HG02678 (cell line): ENCODE results near the gene CHD5.
A peak's percentile ranks its signal among the peaks of the same experiment; 100 is the strongest.
"Not testable (repeated sequence)": the region's sequence is repeated elsewhere in the genome, so short reads cannot be mapped to it uniquely, and the experiment has no call there.

Source experiments
- ATAC-seq: cut with Tn5 transposase; IDR thresholded peaks from one replicate; pipeline ENCODE4 v1.9.1; 2021; ENCODE audit warnings: mild to moderate bottlenecking, moderate library complexity; ENCODE audit not compliant: unreplicated experiment

The CHD5 gene

DNA sequence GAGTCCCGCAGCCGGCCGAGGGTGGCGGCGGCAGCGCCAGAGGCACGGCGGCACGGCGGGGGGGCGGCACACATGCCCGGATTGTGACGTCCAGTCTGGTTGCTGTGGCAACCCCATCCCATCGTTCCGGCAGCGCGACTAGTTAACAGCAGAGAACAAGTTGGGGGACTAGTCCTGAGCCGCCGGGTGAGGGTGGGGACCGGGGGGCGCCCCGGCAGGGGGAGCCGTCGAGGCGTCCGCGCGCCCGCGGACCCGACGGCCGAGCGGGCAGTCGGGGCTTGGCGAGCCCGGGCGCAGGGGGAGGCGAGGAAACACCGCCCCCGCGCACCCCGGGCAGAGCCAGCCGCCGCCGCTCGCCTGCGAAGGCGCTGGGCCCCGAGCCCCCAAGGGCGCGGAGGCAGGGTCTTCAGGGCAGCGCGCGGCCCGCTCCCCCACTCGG lies at the start of gene CHD5:
CHD5 (minus strand) TSS at position 54 of the 439 bp plus-strand sequence. CDS start 298 bp downstream, outside the sequence.
- ATAC-seq: no peak

DNA sequence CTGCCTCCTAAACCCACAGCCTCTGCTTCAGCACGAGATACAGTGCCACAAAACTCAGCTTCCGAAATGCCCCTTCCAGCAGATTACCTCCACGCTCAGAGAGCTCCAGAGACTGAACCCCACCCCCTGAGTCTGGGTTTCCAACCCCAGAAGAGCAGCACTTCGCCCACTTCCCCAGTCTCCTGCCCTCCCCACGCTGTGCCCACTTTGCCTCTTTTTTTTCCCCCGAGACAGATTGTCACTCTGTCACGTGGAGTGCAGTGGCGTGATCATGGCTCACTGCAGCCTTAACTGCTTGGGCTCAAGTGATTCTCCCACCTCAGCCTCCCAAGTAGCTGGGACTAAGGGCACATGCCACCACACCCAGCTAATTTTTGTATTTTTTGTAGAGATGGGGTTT lies 45.5 kb upstream of the CHD5 start:
- ATAC-seq: no peak

DNA sequence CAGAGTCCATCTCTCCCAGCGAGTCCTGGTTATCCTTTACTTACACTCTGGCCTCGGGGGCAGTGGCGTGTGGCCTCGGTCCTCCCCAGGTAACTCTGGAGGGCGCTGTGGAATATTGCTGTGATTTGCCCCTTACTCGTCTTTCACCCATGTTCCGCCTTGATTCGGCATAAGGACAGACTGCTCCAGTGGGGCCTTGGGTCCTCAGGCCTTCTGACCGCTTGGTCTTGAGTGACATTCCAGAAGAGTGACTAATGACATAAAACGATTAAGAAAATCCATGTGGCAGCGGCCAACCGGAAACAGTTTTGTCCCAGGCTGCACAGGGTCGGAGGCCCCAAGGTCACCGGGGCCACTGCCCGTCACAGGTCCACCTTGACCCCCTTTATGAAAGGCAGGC lies 44.6 kb upstream of the CHD5 start:
- ATAC-seq: no peak

DNA sequence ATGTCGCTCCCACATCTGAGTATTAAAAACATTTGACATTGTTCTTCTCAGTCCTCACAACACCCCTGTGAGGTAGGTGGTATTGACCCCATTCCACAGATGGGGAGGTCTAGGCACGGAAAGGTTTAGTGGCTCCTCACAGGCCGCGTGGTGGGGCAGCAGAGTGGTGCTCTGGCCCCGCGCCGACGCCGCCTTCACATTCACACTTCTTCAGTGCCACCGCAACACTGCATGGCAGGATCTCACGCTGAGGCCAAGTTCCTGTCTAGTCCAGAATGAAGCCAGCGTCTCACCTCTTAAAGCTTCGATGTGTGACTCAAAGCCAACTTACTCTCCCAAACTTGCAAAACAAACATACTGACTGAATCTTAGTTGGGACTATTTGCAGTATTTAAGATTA lies 43.5 kb upstream of the CHD5 start:
- no peak for ATAC-seq

DNA sequence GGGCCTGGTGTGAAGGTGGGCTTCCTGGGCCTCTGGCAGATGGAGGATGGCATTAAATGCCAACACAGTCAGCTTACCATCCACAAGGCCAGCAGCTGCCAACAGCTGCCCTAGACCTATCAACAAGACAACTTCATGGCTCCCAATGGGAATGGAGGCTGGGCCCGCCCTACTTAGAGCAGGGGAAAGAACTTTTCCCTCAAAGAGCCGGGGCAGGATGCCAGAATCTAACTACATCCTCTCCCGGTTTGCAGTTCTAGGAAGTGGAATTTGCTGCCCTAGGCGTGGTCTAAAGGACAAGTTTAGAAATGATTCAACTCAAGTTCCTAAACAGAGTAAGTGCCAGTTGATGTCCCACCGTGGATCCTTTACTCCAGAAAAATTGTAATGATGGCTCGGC lies 42.5 kb upstream of the CHD5 start:
- ATAC-seq: no peak

DNA sequence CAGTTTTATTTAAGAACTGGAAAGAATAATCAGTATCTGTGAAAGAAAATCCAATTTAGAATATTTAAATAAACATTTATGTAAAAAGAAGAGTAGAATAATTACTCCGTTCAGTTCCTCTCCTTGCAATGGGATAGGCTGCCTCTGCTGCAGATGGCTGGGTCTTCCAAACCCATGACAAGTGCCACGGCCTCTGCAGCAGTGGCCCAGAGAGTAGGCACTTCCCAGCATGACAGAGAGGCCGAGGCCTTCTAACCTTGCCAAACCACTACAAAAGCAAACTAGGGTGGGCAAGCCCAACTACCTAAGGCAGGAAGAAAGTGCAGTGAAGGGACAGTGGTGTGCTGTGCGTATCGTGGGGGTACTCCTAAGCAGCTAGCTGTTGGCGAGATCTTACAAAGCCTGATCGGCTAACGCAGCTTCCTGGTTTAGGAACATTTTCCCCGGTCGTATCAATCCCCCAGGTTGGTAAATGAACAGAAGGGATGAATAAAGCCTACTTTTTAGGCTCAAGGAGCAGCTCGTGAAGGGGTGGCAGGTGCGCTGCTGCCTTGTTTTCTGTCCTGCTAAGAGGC lies 41.2 kb upstream of the CHD5 start:
- no peak for ATAC-seq

DNA sequence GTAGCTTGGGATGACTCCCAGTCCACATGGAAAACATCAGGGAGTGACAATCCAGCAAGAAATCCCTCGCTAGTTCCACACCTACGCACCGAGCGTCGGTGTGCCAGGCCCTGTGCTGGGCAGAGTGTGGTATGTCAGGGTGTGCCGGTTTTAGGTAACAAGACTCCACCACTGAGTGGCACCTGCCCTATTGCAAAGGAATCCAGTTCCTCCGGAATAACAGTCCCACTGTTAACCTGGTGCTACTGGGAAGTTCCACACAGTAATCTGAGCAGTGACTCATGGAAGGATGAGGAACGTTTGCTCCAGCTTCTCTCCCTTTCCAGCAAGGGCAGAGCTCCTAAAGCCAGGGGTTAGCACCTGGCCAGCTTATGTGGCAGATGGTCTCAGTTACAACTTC lies 40.1 kb upstream of the CHD5 start:
- ATAC-seq: no peak

DNA sequence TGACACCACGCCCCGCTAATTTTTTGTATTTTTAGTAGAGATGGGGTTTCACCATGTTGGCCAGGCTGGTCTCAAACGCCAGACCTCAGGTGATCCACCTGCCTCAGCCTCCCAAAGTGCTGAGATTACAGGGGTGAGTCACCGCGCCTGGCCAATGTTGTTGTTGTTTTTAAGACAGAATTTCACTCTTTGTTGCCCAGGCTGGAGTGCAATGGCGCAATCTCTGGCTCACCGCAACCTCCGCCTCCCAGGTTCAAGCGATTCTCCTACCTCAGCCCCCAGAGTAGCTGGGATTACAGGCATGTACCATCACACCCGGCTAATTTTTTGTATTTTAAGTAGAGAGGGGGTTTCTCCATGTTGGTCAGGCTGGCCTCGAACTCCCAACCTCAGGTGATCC lies 39.5 kb upstream of the CHD5 start:
- not testable (repeated sequence) for ATAC-seq

DNA sequence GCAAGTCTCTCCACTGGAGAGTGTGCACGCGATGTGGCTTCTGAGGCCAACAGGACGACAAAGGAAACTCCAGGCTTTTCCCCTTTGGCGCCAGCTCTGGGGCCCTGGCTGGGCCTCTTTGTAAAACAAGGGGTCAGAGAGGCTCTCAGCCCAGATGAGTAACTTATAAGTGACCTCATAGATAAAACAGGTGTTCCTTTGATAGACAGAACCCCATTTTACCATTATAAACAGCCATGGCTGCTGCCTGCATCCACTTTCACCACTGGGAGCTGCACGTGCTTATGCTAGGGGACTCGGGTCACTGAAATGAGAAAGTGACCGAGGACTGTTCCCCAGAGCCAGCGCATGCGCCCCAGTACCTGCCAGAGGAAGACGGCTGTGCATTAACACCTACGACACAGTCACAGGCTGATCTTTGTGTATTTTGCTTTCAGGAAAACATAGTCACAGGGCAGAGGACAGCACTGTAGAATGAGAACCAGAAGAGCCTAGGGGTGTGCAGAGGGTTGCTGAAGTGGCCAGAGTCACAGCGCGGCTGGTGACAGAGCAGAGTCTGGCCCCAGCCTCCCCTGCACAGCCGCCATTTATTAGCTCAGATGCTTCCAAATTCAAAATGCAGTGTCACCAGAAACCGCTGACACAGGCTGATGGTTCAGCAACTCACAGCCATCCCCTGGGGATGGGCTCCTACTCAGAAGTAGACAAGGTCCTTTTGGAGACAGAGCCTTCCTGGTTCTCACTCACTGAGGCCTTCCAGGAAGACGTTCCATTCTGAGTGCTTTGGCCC lies 38.4 kb upstream of the CHD5 start:
- no peak for ATAC-seq

DNA sequence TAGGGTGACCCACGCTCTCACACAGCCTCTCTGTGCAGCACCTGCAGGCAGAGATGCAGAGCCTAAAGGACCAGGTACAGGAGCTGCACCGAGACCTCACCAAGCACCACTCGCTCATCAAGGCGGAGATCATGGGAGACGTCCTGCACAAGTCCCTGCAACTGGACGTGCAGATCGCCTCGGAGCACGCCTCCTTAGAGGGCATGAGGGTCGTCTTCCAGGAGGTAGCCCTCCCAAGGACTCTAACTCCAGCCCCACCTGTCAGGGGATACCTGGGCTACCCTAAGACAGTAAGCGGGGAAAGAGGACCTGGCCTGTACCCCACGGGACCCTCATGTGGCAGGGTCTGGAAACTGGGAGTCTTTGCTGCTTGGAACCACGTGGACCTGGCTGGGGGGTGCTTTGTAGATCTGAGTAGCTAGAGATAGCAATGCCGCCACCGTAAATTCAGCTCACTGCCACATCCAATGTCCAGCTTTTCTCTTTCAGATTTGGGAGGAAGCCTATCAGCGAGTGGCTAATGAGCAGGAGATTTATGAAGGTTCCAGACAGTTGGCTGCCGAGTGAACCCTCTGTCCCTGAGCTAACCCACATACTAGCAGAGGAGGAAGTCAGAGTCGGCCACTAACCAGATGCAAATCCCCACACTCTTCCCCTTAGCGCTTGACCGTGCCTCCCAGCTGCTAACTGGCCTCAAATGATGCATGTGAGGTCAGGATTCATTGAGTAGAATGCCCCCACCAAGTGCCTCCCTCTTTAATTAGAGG lies 32.3 kb upstream of the CHD5 start:
- no peak for ATAC-seq

DNA sequence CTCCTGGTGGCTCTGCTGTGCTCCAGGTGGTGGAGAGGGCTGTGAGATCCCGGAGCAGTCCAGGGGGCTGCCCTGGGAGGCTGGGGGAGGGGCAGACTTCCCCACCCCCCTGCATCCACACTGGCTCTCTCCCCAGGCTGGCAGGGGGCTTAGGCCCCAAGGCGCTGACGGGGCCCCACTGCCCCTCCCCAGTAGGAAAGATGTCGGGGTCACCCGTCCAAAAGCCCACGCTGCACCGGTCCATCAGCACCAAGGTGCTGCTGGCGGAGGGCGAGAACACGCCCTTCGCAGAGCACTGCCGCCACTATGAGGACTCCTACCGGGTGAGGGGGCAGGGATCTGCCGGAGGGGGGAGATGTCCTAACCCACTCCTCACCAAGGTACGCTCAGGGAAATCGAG lies 31.6 kb upstream of the CHD5 start:
- no peak for ATAC-seq

DNA sequence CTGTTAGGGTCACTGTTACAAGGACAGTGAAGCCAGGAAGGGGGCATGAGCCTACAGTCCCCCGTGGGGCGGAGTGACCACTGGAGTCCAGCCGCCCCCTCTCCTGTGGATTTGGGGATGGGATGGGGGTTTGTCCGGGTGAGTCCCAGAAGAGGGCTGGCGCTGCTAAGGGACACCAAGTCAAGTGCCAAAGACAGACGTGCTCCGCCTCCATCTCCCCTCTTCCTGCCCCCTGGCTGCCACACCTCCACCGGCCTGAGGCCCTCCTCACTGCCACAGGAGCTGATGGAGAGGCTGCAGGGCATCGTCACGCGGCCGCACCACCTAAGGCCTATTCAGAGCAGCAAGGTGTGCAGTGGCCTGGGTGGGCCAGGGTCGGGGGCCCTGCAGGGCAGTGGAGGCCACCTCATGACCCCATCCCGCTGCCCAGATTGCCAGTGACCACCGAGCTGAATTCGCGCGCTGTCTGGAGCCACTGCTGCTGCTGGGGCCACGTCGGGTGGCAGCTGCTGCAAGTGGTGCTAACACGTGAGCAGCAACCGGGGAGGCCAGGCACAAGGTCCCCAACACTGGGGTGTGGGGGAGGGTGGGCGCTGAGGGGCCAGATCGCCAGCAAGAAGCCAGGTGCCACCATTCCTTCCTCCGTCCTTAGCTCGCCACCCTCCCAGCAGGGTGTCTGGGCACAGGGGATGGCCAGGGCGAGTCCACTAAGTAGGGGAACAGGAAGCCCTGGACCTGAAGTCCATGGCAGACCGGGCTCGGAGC lies 30.7 kb upstream of the CHD5 start:
- ATAC-seq: no peak

DNA sequence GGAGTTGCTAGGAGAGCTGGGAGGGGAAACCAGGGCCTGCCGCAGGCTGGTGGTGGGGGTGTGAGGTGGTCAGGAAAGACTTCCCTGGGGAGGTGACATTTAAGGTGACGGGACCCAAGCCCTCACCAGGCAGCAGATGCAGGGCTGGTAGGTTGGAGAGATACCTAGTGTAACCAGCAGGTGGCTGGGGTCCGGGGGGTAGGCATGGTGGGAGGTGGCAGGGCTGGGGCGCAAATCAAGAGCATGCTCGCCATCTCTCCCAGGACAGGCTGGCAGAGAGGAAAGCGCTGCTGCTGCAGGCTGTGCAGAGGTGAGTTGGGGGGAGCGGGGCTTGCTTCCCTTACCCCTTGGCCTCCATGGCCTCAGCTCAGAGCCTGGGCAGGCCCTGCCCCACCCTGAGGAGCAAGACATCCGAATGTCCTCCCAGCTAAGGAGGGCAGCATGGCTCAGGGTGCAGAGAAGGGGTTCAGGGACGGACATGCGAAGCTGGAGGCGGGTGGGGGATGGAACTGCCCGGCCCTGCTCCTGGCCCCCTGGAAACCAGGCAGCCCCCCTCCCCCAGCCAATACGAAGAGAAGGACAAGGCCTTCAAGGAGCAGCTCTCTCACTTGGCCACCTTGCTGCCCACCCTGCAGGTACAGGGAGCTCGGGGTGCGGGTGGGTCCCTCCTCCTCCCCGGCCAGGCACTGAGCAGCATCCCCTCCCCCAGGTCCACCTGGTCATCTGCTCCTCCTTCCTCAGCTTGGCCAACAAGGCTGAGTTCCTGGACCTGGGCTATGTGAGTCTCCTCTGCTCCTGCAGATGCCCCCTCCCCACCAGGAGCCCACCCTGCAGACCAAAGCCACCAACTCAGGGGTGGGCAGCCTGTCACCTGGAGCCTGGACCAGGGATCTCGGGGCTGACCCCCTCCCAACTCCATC lies 29.8 kb upstream of the CHD5 start:
- no peak for ATAC-seq

DNA sequence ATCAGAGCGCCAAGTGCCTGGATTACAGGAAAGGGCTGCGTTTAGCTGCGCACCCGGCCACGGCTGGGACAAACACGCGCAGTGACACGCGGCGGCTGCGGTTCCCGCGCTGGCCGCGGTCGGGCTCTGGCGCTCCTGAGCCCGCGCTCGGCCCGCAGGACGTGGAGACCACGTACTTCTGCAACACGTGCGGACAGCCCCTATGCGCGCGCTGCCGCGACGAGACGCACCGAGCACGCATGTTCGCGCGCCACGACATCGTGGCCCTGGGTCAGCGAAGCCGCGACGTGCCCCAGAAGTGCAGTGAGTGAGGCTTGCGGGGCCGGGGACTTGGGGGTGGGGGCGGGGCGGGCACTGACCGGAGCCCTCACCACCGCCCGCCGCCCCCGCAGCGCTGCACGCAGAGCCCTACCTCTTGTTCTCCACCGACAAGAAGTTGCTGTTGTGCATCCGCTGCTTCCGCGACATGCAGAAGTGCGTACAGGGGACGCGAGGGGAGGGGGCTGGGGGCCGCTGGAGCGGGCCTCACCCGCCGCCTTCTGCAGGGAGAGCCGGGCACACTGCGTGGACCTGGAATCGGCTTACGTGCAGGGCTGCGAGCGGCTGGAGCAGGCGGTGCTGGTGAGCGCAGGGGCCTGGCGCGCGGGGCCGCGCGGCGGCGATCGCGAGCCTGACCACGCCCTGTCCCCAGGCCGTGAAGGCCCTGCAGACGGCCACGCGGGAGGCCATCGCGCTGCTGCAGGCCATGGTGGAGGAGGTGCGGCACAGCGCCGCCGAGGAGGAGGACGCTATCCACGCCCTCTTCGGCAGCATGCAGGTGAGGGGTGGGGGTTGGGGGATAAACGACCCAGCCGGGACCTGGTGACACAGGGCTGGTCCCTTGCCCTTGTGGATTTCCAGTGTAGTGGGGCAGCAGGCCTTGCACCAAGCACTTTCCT lies 28.9 kb upstream of the CHD5 start:
- no peak for ATAC-seq

DNA sequence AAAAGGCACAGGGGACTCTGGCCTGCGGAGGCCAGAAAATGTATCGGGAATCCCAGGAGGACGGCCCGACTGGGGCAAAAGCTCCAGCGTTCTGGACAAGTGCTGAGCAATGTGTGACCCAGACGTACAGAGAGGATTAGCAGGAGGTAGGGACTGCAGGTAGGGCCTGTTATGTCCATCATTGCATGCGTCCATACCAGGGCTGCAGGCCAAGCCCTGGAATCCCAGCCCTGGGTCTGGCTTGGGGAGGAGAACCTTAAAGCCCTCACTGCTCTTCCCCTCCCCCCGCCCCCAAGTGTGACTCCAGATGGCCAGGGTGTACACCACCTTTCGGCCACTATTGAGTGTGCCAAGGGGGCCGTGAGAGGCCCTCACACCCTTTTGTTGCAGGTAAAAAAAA lies 27.8 kb upstream of the CHD5 start:
- no peak for ATAC-seq

DNA sequence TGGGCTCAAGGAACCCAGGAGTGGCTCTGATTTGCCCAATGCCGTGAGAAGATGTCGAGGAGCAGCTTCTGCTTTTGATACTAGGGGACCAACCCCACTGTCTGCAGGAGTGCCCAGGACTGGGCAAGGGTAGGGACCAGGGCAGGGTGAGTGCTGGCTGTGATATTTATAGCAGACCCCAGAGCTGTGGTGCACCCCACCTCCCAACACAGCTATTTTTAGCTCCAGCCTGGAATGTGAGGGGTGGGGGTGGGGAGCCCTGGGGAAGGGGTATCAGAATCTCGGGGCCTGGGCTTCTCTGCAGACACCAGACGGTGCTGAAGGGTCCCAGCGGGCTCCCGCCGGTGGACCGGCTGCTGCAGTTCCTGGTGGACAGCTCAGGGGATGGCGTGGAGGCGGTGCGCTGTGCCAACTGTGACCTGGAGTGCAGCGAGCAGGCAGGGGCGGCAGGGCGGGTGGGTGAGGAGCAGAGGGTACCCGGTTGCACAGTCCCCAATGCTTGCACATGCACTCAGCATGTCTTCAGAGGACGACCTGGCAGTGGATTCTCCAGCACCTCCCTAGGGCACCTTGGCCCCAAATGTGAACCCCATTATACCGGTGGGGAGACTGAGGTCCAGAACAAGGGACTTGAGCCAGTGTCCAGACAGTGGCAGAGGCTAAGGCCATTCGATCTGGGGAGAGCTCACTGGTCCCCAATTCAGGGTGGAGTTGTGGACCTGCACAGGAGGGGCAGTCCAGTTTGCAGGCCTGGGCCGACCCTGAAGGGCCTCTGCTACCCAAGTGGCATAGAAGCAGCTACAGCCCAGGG lies 27.2 kb upstream of the CHD5 start:
- no peak for ATAC-seq

DNA sequence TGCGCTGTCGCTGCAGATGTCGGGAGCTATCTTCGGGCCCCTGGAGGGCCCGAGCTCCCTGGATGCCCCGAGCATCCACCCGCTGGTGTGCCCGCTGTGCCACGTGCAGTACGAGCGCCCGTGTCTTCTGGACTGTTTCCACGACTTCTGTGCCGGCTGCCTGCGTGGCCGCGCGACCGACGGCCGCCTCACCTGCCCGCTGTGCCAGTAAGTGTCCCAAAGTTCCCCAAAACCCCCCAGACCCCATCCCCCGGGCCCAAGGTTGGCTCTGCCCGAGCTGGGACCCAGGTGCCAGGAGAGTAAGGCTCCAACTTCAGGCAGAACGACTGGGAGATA lies 26.4 kb upstream of the CHD5 start:
- peak; percentile 18 for ATAC-seq

DNA sequence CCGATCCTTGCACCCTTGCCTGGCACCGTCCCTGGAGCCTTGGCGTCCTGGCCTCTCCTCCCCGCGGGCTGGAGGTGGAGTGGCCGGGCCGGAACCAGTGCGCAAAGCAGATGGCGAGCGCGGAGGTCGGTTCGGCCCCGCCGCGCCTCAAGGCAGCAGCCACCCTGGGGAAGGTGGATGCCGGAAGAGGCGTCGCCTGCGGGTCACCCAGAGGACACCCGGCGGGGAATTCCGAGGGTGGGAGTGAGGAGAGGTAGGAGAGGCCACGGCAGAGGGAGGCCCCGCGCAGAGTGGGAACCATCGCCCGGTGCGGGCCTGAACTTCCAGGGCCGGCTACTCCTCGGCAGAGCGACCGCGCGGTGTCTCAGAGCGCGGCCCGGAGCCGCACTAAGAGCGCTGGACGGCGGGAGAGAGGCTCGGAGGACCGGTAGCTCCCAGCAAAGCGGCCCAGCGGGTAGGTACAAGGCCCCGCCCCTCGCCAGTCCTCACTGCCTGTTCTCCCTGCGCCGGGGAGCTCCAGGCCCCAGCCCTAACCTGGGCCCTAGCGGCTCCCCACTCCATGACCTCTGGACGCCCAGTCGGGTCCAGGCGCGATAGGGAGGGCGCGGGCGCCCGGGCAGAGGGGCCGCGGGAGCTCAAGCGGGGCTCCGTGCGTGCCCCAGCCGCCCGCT lies 25.9 kb upstream of the CHD5 start, which contains the start of gene RNF207:
RNF207 (plus strand) TSS at position 271 of the 671 bp plus-strand sequence. CDS start 417 bp downstream, outside the sequence.
- ATAC-seq: peak; percentile 52
